IPS DF 4.7 (cell line): Measurements from ENCODE around the gene MGLL.

Experiments
- DNase-seq: peaks from one replicate; pipeline ENCODE4 v3.0.0-alpha.2; 2013; ENCODE audit warnings: low spot score; ENCODE audit errors: extremely low read depth

Gene MGLL

GRCh38 chr3:127814325-127814781 lies 8.0 kb downstream of the MGLL start:
- no peak for DNase-seq

DNA sequence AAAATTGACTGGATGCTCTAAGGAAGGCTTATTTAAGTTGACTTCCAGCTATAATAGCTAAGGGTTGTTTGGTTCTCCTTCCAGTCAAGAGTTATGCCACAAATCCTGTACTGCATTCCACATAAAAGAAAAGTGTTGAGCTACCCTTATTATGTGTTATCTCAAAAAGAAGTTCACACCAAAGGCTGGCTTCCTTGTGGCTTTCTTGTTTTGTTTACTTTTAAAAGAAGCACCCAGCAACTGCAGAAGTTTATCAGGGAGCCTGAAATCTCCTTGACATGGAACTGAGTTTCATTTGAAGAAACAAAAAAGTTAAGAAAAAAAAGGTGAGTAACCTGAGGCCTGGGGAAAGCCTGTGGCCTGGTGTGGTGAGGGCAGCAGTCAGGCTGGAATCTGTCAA lies 10.2 kb downstream of the MGLL start:
- DNase-seq, result no peak

DNA sequence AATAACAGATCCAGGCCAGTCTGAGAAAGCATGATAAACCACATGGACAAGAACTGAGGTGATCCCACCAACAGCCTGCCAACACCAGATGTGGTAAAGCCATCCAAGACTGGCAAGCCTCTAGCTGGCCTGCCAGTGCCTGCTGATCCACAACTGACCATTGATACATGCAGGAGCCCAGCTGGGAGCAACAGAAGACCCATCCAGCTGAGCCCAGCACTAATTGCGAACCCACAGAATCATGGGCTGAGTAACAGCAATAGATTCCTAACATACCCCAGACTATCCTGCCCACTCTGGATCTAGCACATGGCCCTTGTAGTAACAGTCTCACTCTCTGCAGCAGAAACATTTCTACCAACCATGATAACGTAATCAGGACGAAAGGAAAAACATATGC lies 10.6 kb downstream of the MGLL start:
- DNase-seq, result no peak

DNA sequence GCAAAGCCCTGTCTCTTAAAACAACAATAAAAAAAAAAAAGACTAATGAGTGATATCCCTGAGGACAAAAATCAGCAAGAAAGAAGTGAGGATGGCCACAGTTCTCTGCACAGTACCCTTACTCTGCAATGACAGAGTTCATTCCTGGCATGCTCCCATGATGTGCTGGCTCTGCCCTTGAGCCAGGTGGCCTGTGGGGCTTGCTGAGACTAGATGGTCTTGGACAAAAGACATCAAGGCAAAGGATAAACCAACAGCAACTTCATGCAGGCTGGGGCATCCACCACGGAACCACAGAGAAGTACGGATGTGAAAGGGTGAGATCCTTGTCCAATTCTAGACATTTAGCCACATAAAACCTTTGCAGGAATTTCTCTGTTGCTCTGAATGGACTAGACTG lies 12.7 kb downstream of the MGLL start:
- no peak for DNase-seq

- DNase-seq, result no peak
Measured at GRCh38 chr3:127809211-127809610, 13.1 kb downstream of the MGLL start.

DNA sequence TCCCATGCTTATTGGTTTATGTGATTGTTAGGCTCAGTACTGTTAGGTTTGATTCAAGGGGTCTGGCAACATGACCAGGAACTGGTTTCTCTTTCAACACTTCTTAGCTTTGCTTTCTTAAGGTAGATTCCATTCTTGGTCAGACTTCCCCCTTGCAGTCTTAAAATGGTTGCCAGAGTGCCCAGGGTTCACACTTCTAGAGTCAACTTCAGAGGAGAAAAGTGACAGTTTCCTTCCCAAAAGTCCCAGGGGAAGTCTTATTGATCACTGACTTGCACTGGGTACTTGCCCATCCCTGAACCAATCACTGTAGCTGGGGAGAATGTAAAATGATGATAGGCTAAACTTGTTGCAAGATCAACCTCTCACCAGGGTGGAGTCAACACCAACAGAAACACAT lies 14.1 kb downstream of the MGLL start:
- no peak for DNase-seq

- DNase-seq, result no peak
Measured at GRCh38 chr3:127805026-127805753, 17.1 kb downstream of the MGLL start.

GRCh38 chr3:127804141-127804540 lies 18.2 kb downstream of the MGLL start:
- DNase-seq, result no peak

DNA sequence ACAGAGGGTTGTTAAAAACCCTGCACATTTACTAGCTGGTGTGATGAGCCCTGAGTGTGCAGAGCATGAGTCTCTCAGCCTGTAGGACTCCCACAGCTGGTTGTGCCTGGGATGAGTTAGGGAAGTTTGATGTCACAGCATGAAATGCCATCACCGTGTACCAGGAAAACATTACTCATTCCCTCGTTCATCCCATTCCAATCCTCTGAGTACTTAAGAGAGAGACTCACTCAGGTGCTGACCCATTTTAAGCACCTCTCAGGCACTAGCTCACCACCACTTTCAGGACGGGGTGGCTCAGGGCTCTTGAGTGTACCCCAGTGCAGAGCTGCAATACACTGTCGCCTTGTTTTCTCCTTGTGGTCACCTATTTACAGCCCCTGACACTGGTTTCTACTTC lies 18.7 kb downstream of the MGLL start:
- DNase-seq, result no peak

GRCh38 chr3:127802606-127803005 lies 19.7 kb downstream of the MGLL start:
- no peak for DNase-seq

- DNase-seq, result no peak
Measured at GRCh38 chr3:127801731-127802313, 20.5 kb downstream of the MGLL start.

- DNase-seq, result no peak
Measured at GRCh38 chr3:127800508-127800907, 21.8 kb downstream of the MGLL start.

DNA sequence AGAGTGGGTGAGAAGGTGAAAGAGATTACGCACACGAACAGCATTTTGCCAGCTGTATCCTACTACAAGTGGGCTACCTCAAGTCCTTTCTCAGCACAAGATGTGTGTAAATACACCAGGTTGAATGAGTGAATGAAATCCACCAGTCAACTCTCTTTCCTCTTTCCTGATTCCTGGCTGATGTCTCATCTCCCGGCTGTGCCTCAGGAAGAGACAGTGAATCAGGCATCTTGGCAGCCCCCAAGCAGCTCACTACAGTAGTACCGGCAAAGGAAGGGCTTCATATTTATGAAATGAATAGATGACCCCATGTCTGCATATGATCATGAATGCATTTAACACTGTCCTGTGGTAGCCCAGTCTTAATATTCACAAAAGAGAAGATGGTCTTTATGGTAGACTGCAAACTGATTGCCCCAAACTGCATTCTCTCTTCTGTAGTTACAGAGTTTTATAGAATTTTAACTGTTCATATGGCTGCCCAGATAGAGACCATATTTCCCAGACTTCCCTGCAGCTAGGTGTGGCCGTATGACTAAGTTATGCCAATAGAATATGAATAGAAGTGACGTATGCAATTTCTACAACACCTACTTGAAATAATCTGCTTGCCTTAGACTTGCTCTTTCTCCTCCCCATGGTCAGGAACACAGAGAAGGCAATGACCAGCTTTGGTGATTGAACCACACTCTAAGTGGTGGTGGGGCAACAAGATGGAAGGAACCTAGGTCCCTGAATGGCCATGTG lies 22.7 kb downstream of the MGLL start:
- DNase-seq, result no peak

- no peak for DNase-seq
Measured at GRCh38 chr3:127798716-127799115, 23.6 kb downstream of the MGLL start.

- no peak for DNase-seq
Measured at GRCh38 chr3:127796831-127797150, 25.5 kb downstream of the MGLL start.

GRCh38 chr3:127796045-127796830 lies 26.1 kb downstream of the MGLL start:
- DNase-seq, result no peak

DNA sequence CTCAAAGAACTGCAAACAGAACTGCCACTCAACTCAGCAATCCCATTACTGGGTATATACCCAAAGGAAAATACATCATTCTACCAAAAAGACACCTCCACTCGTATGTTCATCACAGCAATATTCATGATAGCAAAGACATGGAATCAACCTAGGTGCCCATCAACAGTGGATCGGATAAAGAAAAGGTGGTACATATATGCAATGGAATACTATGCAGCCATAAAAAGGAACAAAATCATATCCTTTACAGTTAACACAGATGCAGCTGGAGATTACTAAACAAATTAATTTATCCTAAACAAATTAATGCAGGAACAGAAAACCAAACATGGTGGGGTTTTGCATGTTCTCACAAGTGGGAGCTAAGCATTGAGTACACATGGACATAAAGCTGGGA lies 27.3 kb downstream of the MGLL start:
- no peak for DNase-seq

- no peak for DNase-seq
Measured at GRCh38 chr3:127794402-127794801, 27.9 kb downstream of the MGLL start.

DNA sequence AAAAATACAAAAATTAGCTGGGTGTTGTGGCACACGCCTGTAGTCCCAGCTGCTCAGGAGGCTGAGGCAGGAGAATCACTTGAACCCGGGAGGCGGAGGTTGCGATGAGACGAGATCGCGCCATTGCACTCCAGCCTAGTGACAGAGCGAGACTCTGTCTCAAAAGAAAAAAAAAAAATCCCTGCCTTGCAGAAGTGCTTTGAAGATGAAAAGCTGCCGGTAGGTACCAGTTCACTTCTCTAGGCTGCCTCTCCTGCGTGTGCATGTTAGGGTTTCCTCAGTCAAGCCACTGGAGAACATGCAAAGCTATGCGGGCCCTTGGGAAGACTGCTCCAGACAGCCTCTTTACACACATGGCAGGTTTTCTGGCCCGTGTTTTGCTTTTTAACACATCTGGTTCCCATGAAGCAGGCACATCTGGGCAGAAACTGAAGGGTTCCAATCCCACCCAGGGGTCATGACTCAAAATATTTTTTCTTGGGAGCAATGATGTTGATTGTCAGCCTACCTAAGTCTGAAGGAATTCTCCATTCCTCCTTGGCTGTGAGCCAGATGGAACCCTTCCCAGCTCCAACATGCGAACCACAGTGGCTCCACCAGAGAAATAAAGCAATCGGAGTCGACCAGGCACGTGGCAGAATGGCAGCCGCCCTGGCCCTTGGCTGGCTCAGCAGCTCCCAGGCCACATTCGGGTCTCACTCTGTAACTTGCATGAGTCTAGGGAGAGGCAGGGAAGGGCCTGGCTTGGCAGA lies 29.6 kb downstream of the MGLL start:
- DNase-seq, result no peak

DNA sequence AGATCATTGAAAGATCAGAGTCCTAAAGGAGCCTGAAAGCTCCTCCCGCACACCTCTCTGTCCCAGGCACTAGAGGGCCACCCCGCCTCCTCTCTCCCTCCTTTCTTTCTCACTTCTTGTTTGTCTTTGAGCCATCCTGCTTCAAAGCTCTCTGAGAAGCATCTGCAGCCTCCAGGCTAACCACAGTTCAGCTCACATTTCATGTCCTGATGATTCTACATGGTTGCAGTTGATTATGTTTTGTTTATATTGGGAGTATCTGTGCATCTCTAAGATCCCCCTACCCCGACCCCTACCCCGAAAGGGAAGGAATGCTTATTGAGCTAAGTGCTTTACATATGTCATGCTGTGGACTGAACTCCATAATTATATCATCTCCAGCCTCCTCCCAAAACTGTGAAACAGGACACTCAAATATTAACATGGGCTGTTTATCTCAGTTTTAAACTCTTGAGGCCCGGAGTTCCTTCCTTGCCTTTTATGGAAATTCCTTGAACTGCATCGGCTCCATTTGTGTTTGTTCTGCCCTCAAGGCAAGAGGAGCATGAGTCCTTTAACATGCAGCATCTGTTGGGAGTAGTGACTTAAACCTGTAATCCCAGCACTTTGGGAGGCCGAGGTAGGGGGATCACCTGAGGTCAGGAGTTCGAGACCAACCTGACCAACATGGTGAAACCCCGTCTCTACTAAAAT lies 30.9 kb downstream of the MGLL start:
- DNase-seq, result no peak

GRCh38 chr3:127790882-127791183 lies 31.5 kb downstream of the MGLL start:
- DNase-seq, result no peak
